Endothelial cell of umbilical vein (primary cell): ENCODE data around the gene THSD4. TPM values are rescaled to one million over a fixed set of nuclear protein-coding genes. Genes with fewer than 3 reads are reported as not detected.

Experiments
- BruUV-seq: library from RNA; stranded (reverse); fragments of 400-500 nt; replicated peaks from 2 replicates; lab custom pipeline; 2021; lab: Mats Ljungman, UMichigan
- CTCF ChIA-PET: fragments of 300-600, 350-600 bp; sonication (Branson Sonifier 250); formaldehyde crosslinking; loops from one replicate; lab custom pipeline; 2021; ENCODE audit warnings: antibody characterized with exemption, inconsistent platforms; lab: Charles Lee
- POLR2A ChIA-PET: fragments of 300-600, 350-600 bp; sonication (Branson Sonifier 250); formaldehyde crosslinking; loops from one replicate; lab custom pipeline; 2021; ENCODE audit warnings: antibody characterized with exemption, inconsistent platforms; lab: Charles Lee
- DNase-seq: peaks from one replicate; pipeline ENCODE4 v3.0.0-alpha.2; 2011; ENCODE audit warnings: low read depth, low spot score
- FAIRE-seq: peaks from 2 replicates; lab custom pipeline; 2011; peaks lifted over from hg19 to GRCh38; lab: Jason Lieb, UNC
- H2AFZ ChIP-seq: 2 replicates; pipeline ENCODE4 v1.6.0; 2012; ENCODE audit warnings: low read depth, low read length, control low read depth, inconsistent platforms
- H3K27ac ChIP-seq: 2 replicates; pipeline ENCODE4 v1.5.1; 2011; ENCODE audit warnings: low read depth, mild to moderate bottlenecking, control low read depth, low read length, moderate library complexity; ENCODE audit not compliant: insufficient read depth
- H3K27me3 ChIP-seq, 2 experiments: 2 replicates each; pipeline versions ENCODE4 v1.6.0 to v1.6.1; 2011; ENCODE audit warnings: low read length in 2 of 2, mixed read lengths in 1 of 2; ENCODE audit not compliant: control insufficient read depth in 2 of 2, insufficient read depth in 2 of 2
- H3K36me3 ChIP-seq, 2 experiments: 2 replicates in 1 of 2; 3 replicates in 1 of 2; pipeline ENCODE4 v1.5.1; 2011; ENCODE audit warnings: low read length in 2 of 2, mild to moderate bottlenecking in 1 of 2, moderate library complexity in 1 of 2; ENCODE audit not compliant: control insufficient read depth in 2 of 2, insufficient read depth in 2 of 2; ENCODE audit errors: extremely low read depth in 1 of 2
- H3K4me1 ChIP-seq: 3 replicates; pipeline ENCODE4 v1.5.1; 2011; ENCODE audit warnings: mild to moderate bottlenecking, low read length; ENCODE audit not compliant: control insufficient read depth, insufficient read depth; ENCODE audit errors: extremely low read depth
- H3K4me2 ChIP-seq: 2 replicates; pipeline ENCODE4 v1.6.1; 2011; ENCODE audit warnings: low read length, control low read depth, mixed read lengths; ENCODE audit not compliant: insufficient read depth
- H3K4me3 ChIP-seq, 3 experiments: fragments of 200-600 bp in 1 of 3; sonication (generic), shearing (Covaris generic) in 1 of 3; replicated peaks in 1 of 3; 2 replicates each; pipeline ENCODE4 v1.5.1; 2011 to 2016; ENCODE audit warnings: control low read depth in 3 of 3, low read length in 3 of 3, mild to moderate bottlenecking in 2 of 3, inconsistent platforms in 1 of 3, low read depth in 1 of 3, moderate library complexity in 1 of 3; ENCODE audit not compliant: insufficient read depth in 1 of 3
- H3K79me2 ChIP-seq: 2 replicates; pipeline ENCODE4 v1.6.0; 2012; ENCODE audit warnings: low read length, inconsistent platforms; ENCODE audit not compliant: control insufficient read depth, insufficient read depth
- H3K9ac ChIP-seq: replicated peaks from 2 replicates; pipeline ENCODE3; 2011; ENCODE audit warnings: low read length, control low read depth; ENCODE audit not compliant: insufficient read depth; ENCODE audit errors: extremely low read depth
- H3K9me1 ChIP-seq: replicated peaks from 3 replicates; pipeline ENCODE4 v1.6.0; 2011; ENCODE audit warnings: mild to moderate bottlenecking, low read length; ENCODE audit not compliant: control insufficient read depth, insufficient read depth; ENCODE audit errors: extremely low read depth
- H3K9me3 ChIP-seq: replicated peaks from 2 replicates; pipeline ENCODE4 v1.5.1; 2012; ENCODE audit warnings: low read length, inconsistent platforms; ENCODE audit not compliant: control insufficient read depth, insufficient read depth
- H4K20me1 ChIP-seq: replicated peaks from 2 replicates; pipeline ENCODE3; 2011; ENCODE audit warnings: mild to moderate bottlenecking, low read length; ENCODE audit not compliant: control insufficient read depth, insufficient read depth; ENCODE audit errors: extremely low read depth
- JUN ChIP-seq: IDR thresholded peaks from 2 replicates; pipeline ENCODE4 v1.6.1; 2011; ENCODE audit warnings: borderline replicate concordance, low read depth; ENCODE audit not compliant: insufficient read length, insufficient read depth
- dilution Hi-C: fragments of 300-500 bp; cut with MboI; formaldehyde crosslinking; loops from one replicate; pipeline ENCODE4 v1.15.0; 2019; ENCODE audit warnings: low sequenced_read_pairs; ENCODE audit not compliant: extremely low pct_ligation_motif_present
- intact Hi-C: fragments of 100-400 bp; cut with micrococcal nuclease; formaldehyde crosslinking; loops from one replicate; pipeline ENCODE4 v1.10.0; 2022
- polyA plus RNA-seq, 4 experiments: library from polyadenylated mRNA; depleted of rRNA in 3 of 4; stranded (reverse) in 3 of 4; unstranded in 1 of 4; fragments of >200 nt; gene quantifications; 2 replicates each; pipeline versions ENCODE4 v1.2.1 to v1.2.3, GENCODE V29; 2011 to 2012; ENCODE audit warnings: missing spikeins in 1 of 4
- total RNA-seq: library from RNA; stranded (reverse); gene quantifications from 2 replicates; pipeline ENCODE4 v1.2.3, GENCODE V29; 2021
- TF ChIP-seq, protein P1 (sequence below): IDR thresholded peaks from 2 replicates; pipeline ENCODE4 v1.6.1; 2011; ENCODE audit not compliant: insufficient read depth, insufficient read length

The THSD4 gene
- total and polyA plus RNA-seq, 2 donors (not counting 3 experiments of a cell fraction or from before 2014, with no cell fraction given), result 9.9 to 25.4 TPM

DNA sequence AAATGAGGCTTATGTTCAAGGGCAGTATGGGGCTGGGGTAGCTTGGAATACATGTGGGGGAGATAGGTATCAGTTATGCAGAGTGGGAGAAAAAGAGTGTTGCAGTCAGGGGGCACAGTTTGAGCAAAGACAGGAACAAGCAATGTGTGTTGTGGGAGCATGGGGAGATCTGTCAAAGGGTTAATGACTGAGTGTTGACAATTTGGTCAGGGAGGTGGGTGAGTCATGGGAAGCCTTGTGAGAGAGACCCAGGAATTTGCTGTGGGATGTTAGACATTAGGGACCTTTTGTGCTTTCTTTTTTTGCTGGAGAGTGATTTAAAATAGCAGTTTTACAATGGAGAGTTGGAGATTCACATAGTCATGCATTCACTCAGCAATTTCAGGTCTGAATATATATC is 473.5 kb downstream of the THSD4 start:
- H3K4me3 ChIP-seq, result no peak overlapping the region
- H3K27me3 ChIP-seq, result no peaks in the 10 kb centered on the region
- BruUV-seq, result no TSS peak
- no peak overlapping the region for H3K27ac ChIP-seq
- DNase-seq, result no peak
- intact Hi-C loops, result no loop called here
- POLR2A ChIA-PET, result no interaction called here
- peak; percentile 21 for FAIRE-seq
- H3K36me3 ChIP-seq, result no peaks in the 10 kb centered on the region
- no peak overlapping the region for H2AFZ ChIP-seq
- H3K79me2 ChIP-seq, result no peaks in the 10 kb centered on the region
- H3K9me1 ChIP-seq, result no peaks in the 10 kb centered on the region
- dilution Hi-C loops, result no loop called here
- TF ChIP-seq, protein P1, sequence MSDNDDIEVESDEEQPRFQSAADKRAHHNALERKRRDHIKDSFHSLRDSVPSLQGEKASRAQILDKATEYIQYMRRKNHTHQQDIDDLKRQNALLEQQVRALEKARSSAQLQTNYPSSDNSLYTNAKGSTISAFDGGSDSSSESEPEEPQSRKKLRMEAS, result no peak
- TF ChIP-seq JUN, result peak; percentile 19
- no peaks in the 10 kb centered on the region for H3K4me1 ChIP-seq
- no peaks in the 10 kb centered on the region for H3K9me3 ChIP-seq
- CTCF ChIA-PET, result interaction anchor here (0.9 kb wide), 1 partner anchor 13 kb away, joined by 3 read pairs; no protein-coding TSS in a partner anchor
- no peak overlapping the region for H3K9ac ChIP-seq
- H3K4me2 ChIP-seq, result no peak overlapping the region
- H4K20me1 ChIP-seq, result no peaks in the 10 kb centered on the region

DNA sequence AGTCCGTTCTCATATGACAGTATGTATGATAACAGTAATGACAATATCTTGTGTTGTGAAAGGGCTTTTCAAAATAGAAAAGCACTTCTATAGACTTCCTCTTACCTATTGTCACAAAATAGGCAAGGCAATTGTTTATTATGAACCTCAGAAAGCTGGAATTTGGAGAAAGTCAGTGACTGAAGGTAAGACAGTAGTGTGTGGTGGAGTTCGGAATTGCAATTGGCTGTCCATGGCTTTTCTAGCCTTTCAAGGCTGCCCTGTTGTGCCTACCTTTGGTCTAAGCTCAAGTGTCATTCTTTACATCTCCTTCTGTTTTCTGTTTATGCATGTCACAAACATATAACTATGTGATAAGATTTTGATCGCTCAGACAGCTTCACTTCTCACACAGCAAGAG is 475.8 kb downstream of the THSD4 start:
- Histone ChIP-seq H2AFZ (no peak overlapping the region), H3K36me3 (no peaks in the 10 kb centered on the region), H3K4me3 (no peak overlapping the region), H3K4me2 (no peak overlapping the region), H4K20me1 (no peaks in the 10 kb centered on the region), H3K27ac (no peak overlapping the region), H3K9ac (no peak overlapping the region), H3K4me1 (no peaks in the 10 kb centered on the region), H3K79me2 (no peaks in the 10 kb centered on the region), H3K27me3 (no peaks in the 10 kb centered on the region), H3K9me1 (no peaks in the 10 kb centered on the region), H3K9me3 (no peaks in the 10 kb centered on the region)
- POLR2A ChIA-PET, result no interaction called here
- dilution Hi-C loops (no loop called here), intact Hi-C loops (no loop called here)
- BruUV-seq, result no TSS peak
- FAIRE-seq (no peak), DNase-seq (no peak)
- CTCF ChIA-PET, result interaction anchor here (0.6 to 1.2 kb wide), 4 partner anchors 16 to 182 kb away, joined by 3 to 6 read pairs (median 4); no protein-coding TSS in a partner anchor
- TF ChIP-seq, protein P1, result no peak
